Measurements from ENCODE around the gene FOXA2. TPM values are rescaled to one million over a fixed set of nuclear protein-coding genes. Genes with fewer than 3 reads are reported as not detected.

Gene FOXA2
- total RNA-seq, 1 donor, result not detected

GRCh38 chr20:22563062-22563965 lies 21.1 kb downstream of the FOXA2 start:
- H3K9me3 ChIP-seq (ENCODE audit: low read depth, low read length), result no peaks in the 10 kb centered on the region
- H4K20me1 ChIP-seq (ENCODE audit: insufficient read depth, low read length), result no peaks in the 10 kb centered on the region
- no peaks in the 10 kb centered on the region for H3K4me1 ChIP-seq (ENCODE audit: insufficient read depth, low read length)
- no peak overlapping the region for H3K4me3 ChIP-seq (ENCODE audit: insufficient read depth, low read length)
- no peak overlapping the region for H3K27ac ChIP-seq (ENCODE audit: low read depth, low read length)
- no peak for TF ChIP-seq CTCF (IDR thresholded peaks at IDR 0.05; ENCODE audit: extremely low read depth, low read depth, low read length)
- H3K4me2 ChIP-seq (ENCODE audit: insufficient read depth, low read length), result no peak overlapping the region
- no peaks in the 10 kb centered on the region for H3K27me3 ChIP-seq (ENCODE audit: insufficient read depth, low read length)
- H3K36me3 ChIP-seq (ENCODE audit: insufficient read depth, low read length), result no peaks in the 10 kb centered on the region
- DNase-seq (ENCODE audit: insufficient read length, low spot score, missing footprints), result no peak
- no peak overlapping the region for H2AFZ ChIP-seq (ENCODE audit: low read length)
- no peaks in the 10 kb centered on the region for H3K79me2 ChIP-seq (ENCODE audit: insufficient read depth, low read length)

- Histone ChIP-seq H3K4me1 (ENCODE audit: insufficient read depth, low read length) (no peaks in the 10 kb centered on the region), H3K79me2 (ENCODE audit: insufficient read depth, low read length) (no peaks in the 10 kb centered on the region), H3K4me3 (ENCODE audit: insufficient read depth, low read length) (no peak overlapping the region), H3K27me3 (ENCODE audit: insufficient read depth, low read length) (no peaks in the 10 kb centered on the region), H3K36me3 (ENCODE audit: insufficient read depth, low read length) (no peaks in the 10 kb centered on the region), H2AFZ (ENCODE audit: low read length) (no peak overlapping the region), H3K4me2 (ENCODE audit: insufficient read depth, low read length) (no peak overlapping the region), H3K9me3 (ENCODE audit: low read depth, low read length) (no peaks in the 10 kb centered on the region), H3K27ac (ENCODE audit: low read depth, low read length) (no peak overlapping the region), H4K20me1 (ENCODE audit: insufficient read depth, low read length) (no peaks in the 10 kb centered on the region)
- no peak for TF ChIP-seq CTCF (IDR thresholded peaks at IDR 0.05; ENCODE audit: extremely low read depth, low read depth, low read length)
- no peak for DNase-seq (ENCODE audit: insufficient read length, low spot score, missing footprints)
These were observed 21.8 kb downstream of the FOXA2 start for GRCh38 chr20:22562620-22563019.

- DNase-seq (ENCODE audit: insufficient read length, low spot score, missing footprints), result no peak
- no peak overlapping the region for H3K27ac ChIP-seq (ENCODE audit: low read depth, low read length)
- no peaks in the 10 kb centered on the region for H4K20me1 ChIP-seq (ENCODE audit: insufficient read depth, low read length)
- H3K4me3 ChIP-seq (ENCODE audit: insufficient read depth, low read length), result no peak overlapping the region
- no peaks in the 10 kb centered on the region for H3K27me3 ChIP-seq (ENCODE audit: insufficient read depth, low read length)
- H3K4me2 ChIP-seq (ENCODE audit: insufficient read depth, low read length), result no peak overlapping the region
- no peak for TF ChIP-seq CTCF (IDR thresholded peaks at IDR 0.05; ENCODE audit: extremely low read depth, low read depth, low read length)
- no peaks in the 10 kb centered on the region for H3K36me3 ChIP-seq (ENCODE audit: insufficient read depth, low read length)
- H3K79me2 ChIP-seq (ENCODE audit: insufficient read depth, low read length), result no peaks in the 10 kb centered on the region
- no peaks in the 10 kb centered on the region for H3K4me1 ChIP-seq (ENCODE audit: insufficient read depth, low read length)
- H2AFZ ChIP-seq (ENCODE audit: low read length), result no peak overlapping the region
- H3K9me3 ChIP-seq (ENCODE audit: low read depth, low read length), result no peaks in the 10 kb centered on the region
These were observed 22.3 kb downstream of the FOXA2 start for GRCh38 chr20:22561965-22562577.

- Histone ChIP-seq H3K36me3 (ENCODE audit: insufficient read depth, low read length) (no peaks in the 10 kb centered on the region), H2AFZ (ENCODE audit: low read length) (no peak overlapping the region), H3K4me1 (ENCODE audit: insufficient read depth, low read length) (no peaks in the 10 kb centered on the region), H3K4me2 (ENCODE audit: insufficient read depth, low read length) (no peak overlapping the region), H3K27ac (ENCODE audit: low read depth, low read length) (no peak overlapping the region), H3K27me3 (ENCODE audit: insufficient read depth, low read length) (no peaks in the 10 kb centered on the region), H3K9me3 (ENCODE audit: low read depth, low read length) (no peaks in the 10 kb centered on the region), H3K79me2 (ENCODE audit: insufficient read depth, low read length) (no peaks in the 10 kb centered on the region), H3K4me3 (ENCODE audit: insufficient read depth, low read length) (no peak overlapping the region), H4K20me1 (ENCODE audit: insufficient read depth, low read length) (no peaks in the 10 kb centered on the region)
- no peak for DNase-seq (ENCODE audit: insufficient read length, low spot score, missing footprints)
- no peak for TF ChIP-seq CTCF (IDR thresholded peaks at IDR 0.05; ENCODE audit: extremely low read depth, low read depth, low read length)
These were observed 23.6 kb downstream of the FOXA2 start for GRCh38 chr20:22560817-22561216.

All from osteoblast (primary cell).